Measurements from ENCODE around the gene RABGGTA.
A peak's percentile ranks its signal among the peaks of the same experiment; 100 is the strongest.

RABGGTA gene

GRCh38 chr14:24235804-24236688, 35.4 kb downstream of the RABGGTA start:
- DNase-seq (ENCODE audit: extremely low read depth, insufficient read length): no peak
- H3K36me3 ChIP-seq (ENCODE audit: control insufficient read depth, insufficient read depth, low read length): peaks cover 45% of the 10 kb centered on the region
- H3K27me3 ChIP-seq (replicated peaks; ENCODE audit: control insufficient read depth, insufficient read depth, low read length): no peaks in the 10 kb centered on the region
- no peak overlapping the region for H3K4me3 ChIP-seq (replicated peaks; ENCODE audit: low read depth, low read length)
- no peak for TF ChIP-seq CTCF (IDR thresholded peaks at IDR 0.05; ENCODE audit: insufficient read depth, low read length, poor library complexity, severe bottlenecking)

GRCh38 chr14:24234095-24235005, 37.0 kb downstream of the RABGGTA start:
- H3K27me3 ChIP-seq (replicated peaks; ENCODE audit: control insufficient read depth, insufficient read depth, low read length): no peaks in the 10 kb centered on the region
- no peak for DNase-seq (ENCODE audit: extremely low read depth, insufficient read length)
- TF ChIP-seq CTCF (IDR thresholded peaks at IDR 0.05; ENCODE audit: insufficient read depth, low read length, poor library complexity, severe bottlenecking): no peak
- H3K36me3 ChIP-seq (ENCODE audit: control insufficient read depth, insufficient read depth, low read length): peaks cover 31% of the 10 kb centered on the region
- no peak overlapping the region for H3K4me3 ChIP-seq (replicated peaks; ENCODE audit: low read depth, low read length)

- H3K27me3 ChIP-seq (replicated peaks; ENCODE audit: control insufficient read depth, insufficient read depth, low read length): no peaks in the 10 kb centered on the region
- H3K36me3 ChIP-seq (ENCODE audit: control insufficient read depth, insufficient read depth, low read length): peaks cover 27% of the 10 kb centered on the region
- TF ChIP-seq CTCF (IDR thresholded peaks at IDR 0.05; ENCODE audit: insufficient read depth, low read length, poor library complexity, severe bottlenecking): no peak
- H3K4me3 ChIP-seq (replicated peaks; ENCODE audit: low read depth, low read length): peak overlapping the region; percentile 84
- no peak for DNase-seq (ENCODE audit: extremely low read depth, insufficient read length)
Measured at GRCh38 chr14:24233538-24233866, 37.9 kb downstream of the RABGGTA start.

- peak within 1 kb of the TSS; percentile 84 for H3K4me3 ChIP-seq (replicated peaks; ENCODE audit: low read depth, low read length)
- H3K36me3 ChIP-seq (ENCODE audit: control insufficient read depth, insufficient read depth, low read length): peaks cover 20% of the 10 kb centered on the region
- H3K27me3 ChIP-seq (replicated peaks; ENCODE audit: control insufficient read depth, insufficient read depth, low read length): no peaks in the 10 kb centered on the region
- no peak for DNase-seq (ENCODE audit: extremely low read depth, insufficient read length)
- TF ChIP-seq CTCF (IDR thresholded peaks at IDR 0.05; ENCODE audit: insufficient read depth, low read length, poor library complexity, severe bottlenecking): no peak
Measured at GRCh38 chr14:24232645-24233537, 38.5 kb downstream of the RABGGTA start, which contains the start of gene GMPR2. Gene GMPR2 (plus strand): TSS chr14:24232929. CDS start chr14:24233254, 325 bp downstream.

GRCh38 chr14:24232121-24232644, 39.2 kb downstream of the RABGGTA start, which contains the start of gene NEDD8:
Gene NEDD8 (minus strand): TSS chr14:24232367. CDS start chr14:24232267, 100 bp downstream.
- DNase-seq (ENCODE audit: extremely low read depth, insufficient read length): peak; percentile 92
- Histone ChIP-seq H3K36me3 (ENCODE audit: control insufficient read depth, insufficient read depth, low read length) (peaks cover 17% of the 10 kb centered on the region), H3K27me3 (replicated peaks; ENCODE audit: control insufficient read depth, insufficient read depth, low read length) (no peaks in the 10 kb centered on the region), H3K4me3 (replicated peaks; ENCODE audit: low read depth, low read length) (peak within 1 kb of the TSS; percentile 84)
- no peak for TF ChIP-seq CTCF (IDR thresholded peaks at IDR 0.05; ENCODE audit: insufficient read depth, low read length, poor library complexity, severe bottlenecking)

All from GM06990 (cell line).